ACC112 (cell line): ENCODE data around the gene BUD13.

Source experiments
- H2AFZ ChIP-seq: fragments of 200-600 bp; sonication (generic); one replicate; pipeline ENCODE4 v1.6.0; 2017; ENCODE audit warnings: antibody characterized with exemption, low read length; ENCODE audit not compliant: unreplicated experiment
- H3K27ac ChIP-seq: fragments of 200-600 bp; sonication (generic); 2 replicates; pipeline ENCODE4 v1.5.1; 2014; ENCODE audit warnings: low read depth, mild to moderate bottlenecking, antibody characterized with exemption, low read length, moderate library complexity
- H3K27me3 ChIP-seq: fragments of 200-600 bp; sonication (generic); 2 replicates; pipeline ENCODE4 v1.6.1; 2014; ENCODE audit warnings: mild to moderate bottlenecking, antibody characterized with exemption, low read length, moderate library complexity, mixed read lengths; ENCODE audit not compliant: insufficient read depth
- H3K36me3 ChIP-seq: fragments of 200-600 bp; sonication (generic); 2 replicates; pipeline ENCODE4 v1.6.1; 2016; ENCODE audit warnings: mild to moderate bottlenecking, antibody characterized with exemption, low read length, moderate library complexity, mixed read lengths; ENCODE audit not compliant: insufficient read depth
- H3K4me1 ChIP-seq: fragments of 200-600 bp; sonication (generic); one replicate; pipeline ENCODE4 v1.6.1; 2016; ENCODE audit warnings: low read length, mixed read lengths; ENCODE audit not compliant: insufficient read depth, unreplicated experiment, control insufficient read depth
- H3K4me3 ChIP-seq: fragments of 200-600 bp; sonication (generic); 2 replicates; pipeline ENCODE4 v1.5.1; 2014; ENCODE audit warnings: mild to moderate bottlenecking, low read depth, low read length
- H3K79me2 ChIP-seq: fragments of 200-600 bp; sonication (generic); one replicate; pipeline ENCODE4 v1.6.0; 2016; ENCODE audit warnings: low read length; ENCODE audit not compliant: control insufficient read depth, unreplicated experiment, insufficient read depth

The BUD13 gene

DNA sequence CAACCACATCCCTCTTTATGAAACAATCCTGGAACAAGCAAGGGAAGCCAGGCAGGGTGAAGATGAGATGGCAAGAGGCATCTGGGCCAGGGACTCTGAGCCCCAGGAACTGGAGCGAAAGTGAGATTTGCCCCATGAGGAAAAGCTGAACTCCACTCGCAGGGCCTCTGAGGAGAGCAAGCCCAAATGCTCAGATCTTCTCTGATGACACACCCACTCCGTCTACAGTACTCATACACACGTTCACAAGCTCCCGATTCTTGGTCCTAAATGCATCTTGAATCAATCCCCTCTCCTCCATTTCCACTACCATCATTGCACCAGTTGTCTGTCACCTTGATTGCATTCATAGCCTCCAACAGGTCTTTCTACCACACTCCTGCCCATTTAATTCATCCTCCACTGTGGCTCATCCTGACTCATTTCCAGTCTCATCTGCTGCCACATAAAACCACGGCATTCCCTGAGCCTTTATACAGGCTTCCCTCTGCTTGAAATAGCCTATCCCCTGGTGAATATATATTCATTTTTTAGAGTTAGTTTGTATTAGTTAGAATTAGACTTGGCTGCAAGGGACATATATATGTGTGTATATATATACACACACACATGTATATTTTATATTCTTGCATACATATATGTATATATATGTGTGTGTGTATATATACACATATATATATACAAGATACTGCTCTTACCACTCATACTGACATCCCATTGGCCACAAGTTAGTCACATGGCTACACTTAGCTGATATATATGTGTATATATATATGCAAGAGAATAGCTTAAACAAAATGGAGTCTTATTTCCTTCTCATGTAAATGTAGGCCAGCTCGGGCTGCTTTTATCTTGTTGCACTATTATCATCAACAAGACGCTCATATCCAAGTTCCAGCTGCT is 20.3 kb upstream of the BUD13 start:
- H3K36me3 ChIP-seq = no peaks in the 10 kb centered on the region
- peaks cover 24% of the 10 kb centered on the region for H3K4me1 ChIP-seq
- H3K27me3 ChIP-seq = no peaks in the 10 kb centered on the region
- peak overlapping the region; percentile 9 for H2AFZ ChIP-seq
- H3K79me2 ChIP-seq = no peaks in the 10 kb centered on the region
- H3K4me3 ChIP-seq = no peak overlapping the region
- peak overlapping the region; percentile 23 for H3K27ac ChIP-seq

DNA sequence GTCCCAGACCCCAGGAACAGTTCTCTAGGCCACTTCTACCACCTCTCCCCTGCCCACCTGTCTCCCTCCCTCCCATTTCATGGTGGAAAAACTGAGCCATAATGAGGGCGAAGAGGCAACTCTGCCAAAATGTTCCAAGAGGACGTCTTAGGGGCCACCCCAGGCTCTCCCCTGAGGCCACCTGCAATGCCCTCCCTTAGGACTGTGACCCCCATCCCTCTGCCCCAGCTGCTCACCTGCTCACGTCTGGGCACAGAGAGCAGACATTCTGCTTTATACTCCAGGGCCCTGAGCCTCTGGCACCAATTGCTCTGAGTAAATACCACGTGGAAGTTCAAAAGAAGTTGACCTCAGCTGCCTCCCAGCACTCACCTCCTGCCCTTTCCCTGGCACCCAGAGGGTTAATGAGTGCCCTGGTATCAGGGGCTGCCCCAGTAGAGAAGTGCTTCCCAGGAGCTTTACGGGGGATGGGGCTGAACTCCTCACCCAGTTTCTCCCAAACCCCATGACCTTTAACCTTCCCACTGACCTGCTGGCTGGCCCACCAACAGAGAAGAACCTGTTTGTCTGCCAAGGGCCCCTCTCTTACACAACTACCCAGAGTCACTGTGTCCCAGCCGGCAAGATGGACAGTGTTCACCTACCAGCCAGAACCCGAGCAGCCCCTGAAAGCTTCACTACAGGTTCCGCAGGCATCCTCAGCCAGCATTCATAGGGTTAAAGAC is 19.5 kb upstream of the BUD13 start:
- Histone ChIP-seq H2AFZ (no peak overlapping the region), H3K4me3 (no peak overlapping the region), H3K27me3 (no peaks in the 10 kb centered on the region), H3K79me2 (peaks cover 5% of the 10 kb centered on the region), H3K36me3 (no peaks in the 10 kb centered on the region), H3K4me1 (peaks cover 24% of the 10 kb centered on the region), H3K27ac (peak overlapping the region; percentile 23)

DNA sequence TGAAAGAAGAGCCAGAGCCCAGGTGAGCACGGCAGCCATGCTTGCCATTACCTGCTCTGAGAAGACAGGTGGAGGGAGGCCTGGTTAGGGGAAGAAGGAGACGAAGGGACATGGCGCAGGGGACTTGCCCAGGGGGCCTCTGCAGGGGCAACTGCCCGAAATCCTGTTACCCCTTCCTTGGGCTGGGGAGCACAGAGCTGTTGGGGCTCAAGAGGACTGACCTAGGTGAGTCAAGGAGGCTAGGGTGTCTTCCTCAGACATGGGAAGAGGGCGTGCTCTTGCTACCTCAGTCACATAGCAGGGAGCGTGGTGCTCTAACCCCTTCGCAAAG is 19.0 kb upstream of the BUD13 start, which contains the start of gene APOA5:
APOA5 (minus strand) TSS at position 67 of the 331 bp plus-strand sequence; CDS start at position 48, 19 bp downstream.
- Histone ChIP-seq H3K4me1 (peaks cover 27% of the 10 kb centered on the region), H3K36me3 (no peaks in the 10 kb centered on the region), H2AFZ (no peak within 1 kb of the TSS), H3K27ac (peak within 1 kb of the TSS; percentile 23), H3K79me2 (peaks cover 10% of the 10 kb centered on the region), H3K27me3 (no peaks in the 10 kb centered on the region), H3K4me3 (no peak within 1 kb of the TSS)

DNA sequence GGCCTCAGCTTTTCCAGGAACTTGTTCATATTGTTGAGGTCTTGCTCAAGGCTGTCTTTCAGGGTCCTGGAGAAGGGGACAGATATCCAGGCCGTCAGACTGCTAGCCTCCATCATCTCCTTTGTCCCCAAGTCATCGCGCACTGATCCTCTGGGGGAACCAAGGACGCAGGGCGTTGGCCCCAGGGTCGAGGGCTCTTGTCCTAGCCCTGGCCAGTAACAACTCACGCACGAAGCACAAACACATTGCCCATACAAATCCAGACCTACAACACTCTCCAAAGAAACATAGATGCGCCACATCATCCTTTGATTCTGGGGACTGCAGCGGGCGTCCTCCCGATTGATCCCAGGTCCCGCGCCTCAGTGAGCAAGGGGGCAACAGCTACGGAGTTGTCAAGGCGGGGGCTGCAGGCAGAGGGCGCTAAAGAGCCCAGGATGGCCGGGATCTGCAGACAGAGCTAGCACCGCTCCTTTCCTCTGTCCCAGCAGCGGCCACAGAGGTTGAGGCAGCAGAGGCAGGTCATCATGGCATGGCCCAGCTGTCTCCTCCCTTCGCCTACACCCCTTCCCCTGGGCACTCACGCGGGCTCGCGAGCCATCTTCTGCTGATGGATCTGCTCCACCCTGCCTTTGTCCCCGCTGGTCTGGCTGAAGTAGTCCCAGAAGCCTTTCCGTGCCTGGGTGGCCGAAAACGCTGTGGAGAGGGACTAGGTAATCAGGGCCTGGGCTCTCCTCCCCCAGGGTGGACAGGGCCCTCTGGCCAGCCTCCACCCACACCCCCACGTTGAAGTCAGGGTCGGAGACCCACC is 18.4 kb upstream of the BUD13 start:
- Histone ChIP-seq H3K79me2 (peaks cover 16% of the 10 kb centered on the region), H3K36me3 (peaks cover 4% of the 10 kb centered on the region; the same call in 1 of the 2 replicates), H3K27me3 (no peaks in the 10 kb centered on the region), H3K4me3 (no peak overlapping the region), H3K4me1 (peaks cover 32% of the 10 kb centered on the region), H2AFZ (no peak overlapping the region), H3K27ac (no peak overlapping the region)

DNA sequence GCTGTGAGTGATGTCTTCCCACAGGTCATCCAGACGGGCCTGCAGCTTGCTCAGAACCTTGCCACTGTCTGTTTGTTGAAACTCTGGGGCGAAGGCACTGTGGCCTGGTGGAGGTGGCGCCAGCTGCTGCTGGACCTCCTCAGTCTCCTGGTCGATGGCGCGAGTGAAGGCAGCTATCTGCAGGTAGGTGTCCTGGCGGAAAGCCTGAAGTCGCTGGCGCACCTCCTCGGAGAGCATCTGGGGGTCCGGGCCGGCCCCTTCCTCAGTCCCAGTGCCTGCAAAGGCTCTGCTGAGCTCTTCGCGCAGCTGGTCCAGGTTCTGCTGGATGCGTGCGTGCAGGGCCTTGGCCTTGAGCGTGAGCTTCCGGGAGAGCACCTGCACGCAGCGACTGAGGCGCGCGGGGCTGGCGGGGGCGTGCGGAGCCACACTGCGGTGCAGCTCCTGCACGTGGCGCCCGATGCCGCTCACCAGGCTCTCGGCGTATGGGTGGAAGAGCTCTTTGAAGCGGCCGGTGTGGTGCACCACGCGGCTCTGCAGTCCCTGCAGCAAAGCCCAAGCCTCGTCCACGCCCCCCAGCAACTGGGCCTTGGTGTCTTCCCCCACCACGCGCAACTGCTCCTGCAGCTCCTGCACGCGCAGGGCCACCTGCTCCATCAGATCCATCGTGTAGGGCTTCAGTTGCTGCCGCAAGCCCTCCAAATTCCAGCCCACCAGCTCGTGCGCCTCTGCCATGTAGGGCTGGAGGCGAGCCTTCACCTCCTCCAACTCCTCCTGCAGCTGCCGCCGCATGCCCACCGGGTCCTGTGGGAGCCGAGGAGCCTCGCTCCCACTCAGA is 17.6 kb upstream of the BUD13 start:
- H2AFZ ChIP-seq = no peak overlapping the region
- peaks cover 13% of the 10 kb centered on the region for H3K36me3 ChIP-seq
- H3K27me3 ChIP-seq = no peaks in the 10 kb centered on the region
- H3K4me1 ChIP-seq = peaks cover 32% of the 10 kb centered on the region
- peaks cover 21% of the 10 kb centered on the region for H3K79me2 ChIP-seq
- H3K4me3 ChIP-seq = no peak overlapping the region
- no peak overlapping the region for H3K27ac ChIP-seq

DNA sequence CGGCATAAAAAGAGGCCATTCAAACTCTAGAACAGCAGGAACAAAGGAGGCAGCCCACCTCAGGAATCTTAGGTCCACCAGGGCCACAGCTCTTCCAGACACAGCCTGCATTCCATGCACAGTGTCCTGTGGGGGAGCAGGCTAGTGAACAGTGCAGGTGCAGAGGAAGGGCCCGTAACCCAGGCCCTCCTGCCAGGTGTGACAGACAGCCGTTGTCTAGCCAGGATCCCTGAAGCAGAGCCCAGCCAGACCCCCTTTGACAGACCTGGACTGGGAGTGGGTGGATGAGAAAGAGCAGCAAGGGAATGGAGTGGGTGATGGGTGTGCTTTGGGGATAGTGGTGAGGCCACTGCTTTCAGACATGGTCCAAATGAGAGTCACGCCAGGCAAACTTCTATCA is 16.2 kb upstream of the BUD13 start:
- H3K4me3 ChIP-seq = peak overlapping the region; percentile 98; the same call in 1 of the 2 replicates
- H3K27ac ChIP-seq = no peak overlapping the region
- peaks cover 24% of the 10 kb centered on the region for H3K36me3 ChIP-seq
- H2AFZ ChIP-seq = no peak overlapping the region
- peaks cover 21% of the 10 kb centered on the region for H3K79me2 ChIP-seq
- H3K27me3 ChIP-seq = no peaks in the 10 kb centered on the region
- peaks cover 32% of the 10 kb centered on the region for H3K4me1 ChIP-seq

DNA sequence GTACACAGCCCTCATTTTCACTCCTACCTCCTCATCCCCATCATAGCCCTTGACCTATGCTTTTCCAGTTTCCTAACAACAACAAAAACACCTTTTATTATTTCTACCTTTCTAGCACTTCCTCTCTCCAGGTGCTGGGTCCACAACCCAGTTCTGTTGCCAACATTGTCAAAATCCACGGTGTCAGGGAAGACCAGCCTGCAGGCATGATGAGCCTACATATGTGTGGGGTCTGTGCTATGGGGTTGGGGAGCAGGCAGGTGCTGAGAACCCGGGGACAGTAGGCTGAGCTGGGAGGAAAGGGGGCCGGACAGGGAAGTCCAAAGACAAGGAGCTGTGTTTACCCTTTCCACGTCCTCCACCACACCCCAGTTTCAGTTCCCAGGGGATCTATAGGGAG is 15.7 kb upstream of the BUD13 start:
- Histone ChIP-seq H3K79me2 (peaks cover 21% of the 10 kb centered on the region), H2AFZ (peak overlapping the region; percentile 100), H3K4me3 (peak overlapping the region; percentile 98), H3K27me3 (no peaks in the 10 kb centered on the region), H3K36me3 (peaks cover 24% of the 10 kb centered on the region), H3K4me1 (peaks cover 32% of the 10 kb centered on the region), H3K27ac (peak overlapping the region; percentile 74)

DNA sequence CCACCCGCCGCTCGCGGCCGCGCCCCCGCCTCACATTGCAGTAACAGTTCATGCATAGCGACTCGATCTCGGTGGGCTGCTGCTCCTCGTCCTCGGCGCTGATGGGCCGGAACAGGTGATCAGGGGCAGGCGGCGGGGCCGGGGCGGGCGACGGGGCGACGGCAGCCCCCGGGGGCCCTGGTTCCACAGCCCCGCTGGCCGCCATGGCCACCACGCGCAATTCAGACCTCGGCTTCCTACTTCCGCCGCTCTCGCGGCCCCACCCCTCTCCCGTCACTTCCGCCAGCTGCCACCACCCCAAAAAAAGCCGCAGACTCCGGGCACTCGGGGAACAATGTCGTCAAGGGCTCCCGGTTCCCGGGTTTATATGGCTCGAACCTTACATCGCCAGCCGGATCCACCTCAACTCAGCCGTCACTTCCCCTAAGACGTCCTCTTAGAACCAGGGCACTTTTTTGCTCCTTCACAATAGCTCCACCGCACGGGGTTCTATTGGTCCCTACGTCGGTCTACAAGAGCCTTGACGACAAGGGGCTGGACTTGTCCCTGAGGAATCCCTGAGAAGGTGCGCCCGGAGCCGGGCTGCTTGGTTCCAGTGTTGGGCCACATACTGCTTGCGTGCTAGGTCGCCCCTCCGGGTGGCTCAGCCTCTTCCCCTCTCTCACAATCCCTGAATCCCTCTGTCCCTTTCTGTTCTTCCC is 15.1 kb upstream of the BUD13 start, which contains the start of gene ZPR1:
ZPR1 (minus strand) TSS at position 238 of the 701 bp plus-strand sequence; CDS start at position 205, 33 bp downstream.
- Histone ChIP-seq H2AFZ (peak within 1 kb of the TSS; percentile 100), H3K4me3 (peak within 1 kb of the TSS; percentile 98), H3K36me3 (peaks cover 30% of the 10 kb centered on the region), H3K4me1 (peaks cover 32% of the 10 kb centered on the region), H3K27me3 (no peaks in the 10 kb centered on the region), H3K27ac (peak within 1 kb of the TSS; percentile 74), H3K79me2 (peaks cover 21% of the 10 kb centered on the region)

DNA sequence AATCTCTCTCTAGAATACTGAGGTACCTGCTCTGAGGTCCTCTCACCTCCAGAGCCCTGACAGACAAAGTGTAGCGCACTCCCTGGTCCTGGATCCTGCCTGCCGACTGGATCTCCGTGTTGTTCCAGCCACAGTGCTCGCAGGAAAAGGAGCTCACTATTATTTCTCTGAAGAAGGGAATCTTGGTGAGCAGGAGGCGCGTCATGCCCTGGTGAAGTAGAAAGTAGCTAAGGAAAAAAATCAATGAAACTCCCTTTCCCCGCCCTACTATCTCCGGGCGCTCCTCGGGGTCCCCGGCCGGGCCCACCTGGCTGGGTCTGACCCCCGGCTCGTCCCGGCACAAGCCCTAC is 14.6 kb upstream of the BUD13 start:
- peak overlapping the region; percentile 98 for H3K4me3 ChIP-seq
- peaks cover 35% of the 10 kb centered on the region for H3K36me3 ChIP-seq
- H3K79me2 ChIP-seq = peaks cover 21% of the 10 kb centered on the region
- peaks cover 28% of the 10 kb centered on the region for H3K4me1 ChIP-seq
- H3K27ac ChIP-seq = peak overlapping the region; percentile 74; the same call in 1 of the 2 replicates
- H3K27me3 ChIP-seq = no peaks in the 10 kb centered on the region
- peak overlapping the region; percentile 100 for H2AFZ ChIP-seq
